Subcutaneous abdominal adipose tissue (tissue), 5 donors: ENCODE data around the gene ANTXR2.

ENCODE experiments used
- H3K27ac ChIP-seq: one replicate; pipeline ENCODE4 v1.7.0; 2013; ENCODE audit warnings: low read depth, mild to moderate bottlenecking, inconsistent platforms, low read length, moderate library complexity
- H3K27me3 ChIP-seq, 5 donors: one replicate each; pipeline ENCODE4 v1.7.0; 2013; ENCODE audit warnings: low read length in 5 of 5, inconsistent platforms in 1 of 5; ENCODE audit not compliant: control insufficient read depth in 5 of 5, insufficient read depth in 4 of 5
- H3K36me3 ChIP-seq, 5 donors: one replicate each; pipeline ENCODE4 v1.7.0; 2013; ENCODE audit warnings: low read length in 5 of 5; ENCODE audit not compliant: control insufficient read depth in 5 of 5, insufficient read depth in 5 of 5
- H3K4me1 ChIP-seq, 5 donors: one replicate each; pipeline ENCODE4 v1.7.0; 2013; ENCODE audit warnings: low read length in 5 of 5, mild to moderate bottlenecking in 3 of 5, moderate library complexity in 1 of 5; ENCODE audit not compliant: control insufficient read depth in 5 of 5, insufficient read depth in 5 of 5
- H3K4me3 ChIP-seq, 5 donors: one replicate each; pipeline ENCODE4 v1.7.0; 2013; ENCODE audit warnings: low read length in 5 of 5, low read depth in 1 of 5
- H3K9ac ChIP-seq, 5 donors: one replicate each; pipeline ENCODE4 v1.7.0; 2013; ENCODE audit warnings: low read length in 5 of 5, mild to moderate bottlenecking in 4 of 5, moderate library complexity in 3 of 5
- H3K9me3 ChIP-seq, 5 donors: one replicate each; pipeline ENCODE4 v1.7.0; 2013; ENCODE audit warnings: low read length in 5 of 5; ENCODE audit not compliant: control insufficient read depth in 5 of 5
- donor health status: healthy.
- donor health status: healthy.
- donor health status: healthy.
- donor health status: healthy.
- donor health status: healthy.

The ANTXR2 gene

DNA sequence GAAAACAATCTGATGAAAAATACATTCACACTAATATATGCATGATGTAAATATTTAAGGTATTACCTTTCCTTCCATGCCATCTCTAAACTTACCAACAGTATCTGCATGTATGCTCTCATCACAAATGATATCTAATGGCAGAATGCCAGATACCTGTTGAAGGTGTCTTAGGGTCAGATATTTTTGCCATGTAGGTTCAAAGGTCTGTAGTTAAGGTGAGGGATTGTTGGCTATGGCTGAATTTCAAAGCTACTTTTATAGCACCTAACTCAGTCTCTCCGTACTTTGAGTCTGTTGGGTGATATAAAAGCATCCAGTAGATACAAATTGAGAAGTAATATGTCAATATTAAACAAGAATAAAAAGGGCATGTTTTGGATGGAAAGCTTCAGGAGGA is 19.8 kb upstream of the ANTXR2 start:
- Histone ChIP-seq H3K9ac (no peak overlapping the region), H3K36me3 (no peaks in the 10 kb centered on the region), H3K27me3 (no peaks in the 10 kb centered on the region), H3K4me3 (no peak overlapping the region), H3K27ac (no peak overlapping the region), H3K9me3 (no peaks in the 10 kb centered on the region), H3K4me1 (peaks cover 0 to 11% (median 4%) of the 10 kb centered on the region in 5 donors)

DNA sequence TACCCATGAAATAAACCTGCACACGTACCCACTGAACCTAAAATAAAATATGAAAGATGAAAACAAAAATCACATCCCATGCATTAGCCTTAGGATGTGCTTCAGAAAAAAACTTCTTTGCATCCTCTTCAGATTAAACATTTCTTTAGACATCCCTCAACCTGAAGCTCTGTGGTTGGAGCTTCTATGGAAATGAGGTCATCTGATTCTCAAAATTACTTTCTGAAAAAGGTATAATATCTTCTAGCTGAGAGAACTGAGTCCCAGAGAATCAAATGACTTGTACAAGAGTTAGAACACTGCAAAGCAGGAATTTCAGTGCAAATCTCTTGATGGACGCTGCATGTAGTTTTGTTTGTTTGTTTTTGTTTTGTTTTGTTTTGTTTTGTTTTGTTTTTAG is 19.1 kb upstream of the ANTXR2 start:
- Histone ChIP-seq H3K4me3 (no peak overlapping the region), H3K27me3 (no peaks in the 10 kb centered on the region), H3K9ac (no peak overlapping the region), H3K4me1 (peaks cover 0 to 6% (median 0%) of the 10 kb centered on the region in 5 donors), H3K36me3 (no peaks in the 10 kb centered on the region), H3K27ac (no peak overlapping the region), H3K9me3 (no peaks in the 10 kb centered on the region)

- Histone ChIP-seq H3K4me3 (no peak overlapping the region), H3K9ac (no peak overlapping the region), H3K4me1 (peaks cover 0 to 4% (median 0%) of the 10 kb centered on the region in 5 donors), H3K36me3 (no peaks in the 10 kb centered on the region), H3K9me3 (no peaks in the 10 kb centered on the region), H3K27ac (no peak overlapping the region), H3K27me3 (no peaks in the 10 kb centered on the region)
Observed at GRCh38 chr4:80091688-80092087, 18.7 kb upstream of the ANTXR2 start.

DNA sequence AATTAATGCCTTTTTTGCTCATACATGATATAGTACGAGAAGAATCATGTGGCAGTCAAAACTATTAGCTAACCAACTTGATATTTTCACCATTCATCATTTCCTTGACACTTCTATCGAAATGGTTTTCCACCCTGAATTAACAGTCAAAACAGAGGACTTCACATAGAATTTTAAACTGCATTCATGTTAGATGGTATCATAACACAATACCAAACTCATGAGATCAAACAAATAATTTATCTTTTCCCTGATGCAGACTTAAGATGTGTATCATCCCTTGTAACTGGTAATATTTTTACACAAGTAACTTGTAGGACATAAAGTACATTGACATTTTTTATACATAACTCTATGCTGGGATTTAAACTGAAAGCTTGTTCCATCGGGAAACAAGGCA is 18.2 kb upstream of the ANTXR2 start:
- Histone ChIP-seq H3K4me1 (no peaks in the 10 kb centered on the region), H3K27ac (no peak overlapping the region), H3K27me3 (no peaks in the 10 kb centered on the region), H3K36me3 (no peaks in the 10 kb centered on the region), H3K4me3 (no peak overlapping the region), H3K9ac (no peak overlapping the region), H3K9me3 (no peaks in the 10 kb centered on the region)

- no peak overlapping the region for H3K4me3 ChIP-seq
- H3K9ac ChIP-seq: no peak overlapping the region
- no peaks in the 10 kb centered on the region for H3K36me3 ChIP-seq
- no peaks in the 10 kb centered on the region for H3K9me3 ChIP-seq
- H3K27ac ChIP-seq: no peak overlapping the region
- no peaks in the 10 kb centered on the region for H3K27me3 ChIP-seq
- H3K4me1 ChIP-seq: no peaks in the 10 kb centered on the region
Observed at GRCh38 chr4:80090090-80090489, 17.1 kb upstream of the ANTXR2 start.

GRCh38 chr4:80088471-80088870 is 15.4 kb upstream of the ANTXR2 start:
- Histone ChIP-seq H3K27me3 (no peaks in the 10 kb centered on the region), H3K9ac (no peak overlapping the region), H3K9me3 (no peaks in the 10 kb centered on the region), H3K4me1 (no peaks in the 10 kb centered on the region), H3K4me3 (no peak overlapping the region), H3K27ac (no peak overlapping the region), H3K36me3 (no peaks in the 10 kb centered on the region)

DNA sequence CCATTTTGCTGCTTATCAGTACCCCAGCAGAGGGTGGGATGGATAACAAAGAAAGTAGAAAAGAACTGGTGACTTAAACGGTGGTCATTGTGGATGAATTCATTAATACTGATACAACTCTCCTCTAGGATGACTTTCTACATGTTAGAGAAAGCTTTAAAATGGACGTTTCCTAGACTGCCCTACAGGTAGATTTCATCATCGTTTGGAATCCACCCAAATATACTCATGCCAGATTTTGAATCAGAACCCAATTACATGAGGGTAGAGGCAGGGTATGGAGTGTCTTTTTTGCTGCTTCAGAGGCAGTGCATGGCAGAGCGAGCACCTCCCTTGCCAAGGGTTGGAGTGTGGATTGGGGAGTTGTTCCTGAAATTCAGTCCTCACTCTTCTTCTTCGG is 13.3 kb upstream of the ANTXR2 start:
- H3K9ac ChIP-seq: no peak overlapping the region
- no peaks in the 10 kb centered on the region for H3K36me3 ChIP-seq
- no peaks in the 10 kb centered on the region for H3K4me1 ChIP-seq
- no peak overlapping the region for H3K27ac ChIP-seq
- no peaks in the 10 kb centered on the region for H3K9me3 ChIP-seq
- no peak overlapping the region for H3K4me3 ChIP-seq
- no peaks in the 10 kb centered on the region for H3K27me3 ChIP-seq

DNA sequence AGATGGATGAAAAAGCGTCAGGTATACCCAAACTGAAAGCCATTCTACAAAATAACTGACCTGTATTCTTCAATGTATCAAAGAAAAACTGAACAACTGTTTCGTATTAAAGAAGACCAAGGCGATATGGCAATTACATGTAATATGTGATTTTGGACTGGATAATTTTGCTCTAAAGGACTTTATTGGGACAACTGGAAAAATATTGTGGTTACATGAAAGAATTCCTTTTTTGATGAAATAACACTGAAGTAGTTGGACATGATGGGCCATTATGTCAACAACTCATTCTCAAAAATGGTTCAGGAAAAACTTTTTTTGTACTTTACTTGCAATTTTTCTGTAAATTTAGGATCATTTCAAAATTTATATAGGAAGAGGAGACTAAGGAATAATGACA is 12.1 kb upstream of the ANTXR2 start:
- no peak overlapping the region for H3K4me3 ChIP-seq
- H3K9ac ChIP-seq: no peak overlapping the region
- no peaks in the 10 kb centered on the region for H3K36me3 ChIP-seq
- no peaks in the 10 kb centered on the region for H3K9me3 ChIP-seq
- no peak overlapping the region for H3K27ac ChIP-seq
- peaks cover 0 to 3% (median 0%) of the 10 kb centered on the region in 5 donors for H3K4me1 ChIP-seq
- no peaks in the 10 kb centered on the region for H3K27me3 ChIP-seq

DNA sequence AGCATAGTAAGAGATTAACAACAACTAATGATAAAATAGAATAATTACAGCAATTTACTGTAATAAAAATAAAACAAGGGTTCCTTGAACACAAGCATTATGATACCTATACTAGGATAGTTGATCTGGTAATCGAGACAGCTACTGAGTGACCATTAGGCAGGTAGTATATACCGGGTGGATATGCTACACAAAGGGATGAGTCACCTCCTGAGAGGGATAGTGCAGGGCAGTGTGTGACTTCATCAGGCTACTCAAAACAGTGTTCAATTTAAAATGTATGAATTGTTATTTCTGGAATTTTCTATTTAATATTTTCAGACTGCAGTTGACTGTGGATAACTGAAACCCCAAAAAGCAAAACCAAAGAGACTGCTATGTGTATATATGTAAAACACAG is 9.7 kb upstream of the ANTXR2 start:
- H3K4me3 ChIP-seq: no peak overlapping the region
- no peak overlapping the region for H3K27ac ChIP-seq
- no peak overlapping the region for H3K9ac ChIP-seq
- H3K9me3 ChIP-seq: no peaks in the 10 kb centered on the region
- H3K36me3 ChIP-seq: no peaks in the 10 kb centered on the region
- no peaks in the 10 kb centered on the region for H3K27me3 ChIP-seq
- H3K4me1 ChIP-seq: peaks cover 0 to 5% (median 0%) of the 10 kb centered on the region in 5 donors

- Histone ChIP-seq H3K4me1 (peaks cover 0 to 5% (median 0%) of the 10 kb centered on the region in 5 donors), H3K36me3 (no peaks in the 10 kb centered on the region)
Observed at GRCh38 chr4:80081566-80081965, 8.5 kb upstream of the ANTXR2 start.

More at GRCh38 chr4:80081566-80081965, 8.5 kb upstream of the ANTXR2 start:
- Histone ChIP-seq H3K9ac (no peak overlapping the region), H3K9me3 (no peaks in the 10 kb centered on the region), H3K27me3 (no peaks in the 10 kb centered on the region), H3K27ac (no peak overlapping the region), H3K4me3 (no peak overlapping the region)
